LNCaP clone FGC (cell line): ENCODE results near the gene PSAT1.

Source experiments
- DNase-seq: peaks from one replicate; pipeline ENCODE4 v3.0.0-alpha.2; 2011; ENCODE audit warnings: low read depth
- H3K4me3 ChIP-seq: 2 replicates; pipeline ENCODE4 v1.5.1; 2011; ENCODE audit warnings: mild to moderate bottlenecking, low read depth, low read length, control low read depth
- CTCF ChIP-seq: IDR thresholded peaks from 2 replicates; pipeline ENCODE4 v1.5.1; 2012; ENCODE audit warnings: mild to moderate bottlenecking; ENCODE audit not compliant: control insufficient read depth, insufficient read depth; ENCODE audit errors: extremely low read depth

Gene PSAT1

DNA sequence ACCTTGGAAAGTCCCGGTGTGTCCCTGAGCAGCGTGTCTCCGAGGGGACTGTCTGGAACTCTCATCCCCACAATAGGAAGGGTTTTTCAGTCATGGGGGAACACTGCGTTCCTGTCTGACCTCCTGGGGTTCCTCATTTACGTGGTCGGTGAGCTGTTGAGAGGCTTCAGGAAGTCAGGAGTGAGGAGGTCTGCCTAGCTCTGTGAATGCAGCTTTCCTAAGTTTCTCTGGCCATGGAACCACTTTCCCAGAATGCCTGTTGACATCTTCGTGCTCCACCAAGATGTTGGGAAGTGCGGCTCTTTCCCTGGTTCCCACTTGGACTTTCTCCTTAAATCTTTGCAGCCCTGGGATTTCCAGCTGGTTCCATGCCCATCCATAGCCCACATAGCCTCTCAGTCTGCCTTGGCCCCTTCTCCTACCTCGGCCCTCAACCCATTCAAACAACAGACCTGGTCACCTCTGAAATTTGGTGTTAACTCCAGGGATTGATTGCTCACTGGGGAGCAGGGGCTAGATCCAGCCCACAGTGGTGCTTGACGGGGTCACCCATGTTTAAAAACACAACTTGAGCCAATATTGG lies 27.2 kb downstream of the PSAT1 start:
- no peak for DNase-seq
- H3K4me3 ChIP-seq = no peak overlapping the region
- no peak for TF ChIP-seq CTCF

DNA sequence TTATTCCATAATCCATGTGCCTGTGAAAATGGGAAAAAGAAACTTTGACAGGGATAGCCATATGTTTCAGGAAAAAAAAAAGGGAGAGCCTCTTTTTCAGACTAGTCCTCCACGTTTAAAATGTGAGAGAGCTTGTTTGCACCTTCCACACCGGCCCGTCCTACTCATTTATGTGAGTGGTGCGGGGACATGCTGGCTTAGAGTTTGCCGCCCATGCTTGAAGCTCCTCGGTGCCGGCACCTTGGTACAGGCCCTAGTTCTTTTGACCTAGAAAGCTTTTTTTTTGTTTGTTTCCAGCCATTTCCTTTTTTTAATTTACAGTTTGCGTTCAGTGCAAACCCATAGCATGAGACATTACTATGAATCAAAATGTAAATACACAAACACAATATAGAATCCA lies 27.8 kb downstream of the PSAT1 start:
- no peak for TF ChIP-seq CTCF
- DNase-seq = no peak
- H3K4me3 ChIP-seq = no peak overlapping the region

DNA sequence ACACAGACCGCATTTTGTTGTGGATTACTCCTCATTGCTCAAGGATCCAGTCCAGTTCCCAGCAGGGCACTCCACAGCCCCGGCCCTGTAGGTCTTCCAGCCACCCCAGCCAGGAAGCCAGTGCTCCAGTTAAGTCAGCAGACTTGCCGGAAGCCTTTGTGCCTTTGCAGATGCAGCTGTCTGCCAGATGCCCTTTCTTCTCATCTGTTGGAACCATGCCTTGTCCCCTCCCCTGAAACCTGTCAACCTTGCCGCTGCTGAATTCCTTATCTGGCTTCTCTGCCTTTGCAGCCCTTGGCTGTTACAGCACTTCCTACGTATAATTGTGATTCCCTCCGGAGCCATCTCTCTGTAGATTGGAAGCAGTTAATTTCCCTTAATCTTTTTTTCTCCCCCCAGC lies 28.4 kb downstream of the PSAT1 start:
- TF ChIP-seq CTCF = no peak
- no peak overlapping the region for H3K4me3 ChIP-seq
- no peak for DNase-seq

GRCh38 chr9:78325846-78326360 lies 29.0 kb downstream of the PSAT1 start:
- no peak for DNase-seq
- no peak overlapping the region for H3K4me3 ChIP-seq
- TF ChIP-seq CTCF = no peak

GRCh38 chr9:78326564-78326963 lies 29.6 kb downstream of the PSAT1 start:
- no peak for TF ChIP-seq CTCF
- DNase-seq = no peak
- H3K4me3 ChIP-seq = no peak overlapping the region

DNA sequence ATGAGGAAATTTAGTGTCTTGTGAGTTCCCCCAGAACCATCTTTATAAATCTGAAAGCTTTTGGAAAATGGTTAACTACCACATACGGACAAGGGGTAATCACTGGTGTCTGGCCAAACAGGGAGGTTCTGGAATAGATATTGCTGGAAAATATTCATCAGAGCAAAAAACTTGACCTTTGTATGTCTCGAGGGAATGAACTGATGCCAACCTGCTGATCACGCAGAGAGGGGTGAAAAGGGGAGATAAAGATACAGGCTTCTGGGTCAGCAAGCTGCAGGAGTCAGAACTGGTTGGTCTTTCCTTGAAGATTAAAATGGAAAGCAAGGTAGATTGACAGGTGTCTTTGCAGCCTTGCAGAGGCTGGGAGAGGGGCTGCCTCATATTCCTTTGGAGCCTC lies 35.5 kb downstream of the PSAT1 start:
- H3K4me3 ChIP-seq = no peak overlapping the region
- DNase-seq = no peak
- TF ChIP-seq CTCF = no peak

- TF ChIP-seq CTCF = no peak
- DNase-seq = no peak
- H3K4me3 ChIP-seq = no peak overlapping the region
Observed at GRCh38 chr9:78348848-78349247, 51.9 kb downstream of the PSAT1 start.
